OCI-LY7 (cell line): ENCODE data around the gene TRIM52. TPM values are rescaled to one million over a fixed set of nuclear protein-coding genes. Genes with fewer than 3 reads are reported as not detected.
A peak's percentile ranks its signal among the peaks of the same experiment; 100 is the strongest.

Experiments
- BruUV-seq: library from RNA; stranded (reverse); fragments of 400-500 nt; replicated peaks from 2 replicates; lab custom pipeline; 2021; lab: Mats Ljungman, UMichigan
- CTCF ChIA-PET: fragments of 300-600 bp; sonication (Branson Sonifier 250); formaldehyde crosslinking; loops from one replicate; lab custom pipeline; 2022; ENCODE audit warnings: antibody characterized with exemption; ENCODE audit not compliant: unreplicated experiment; lab: Charles Lee
- POLR2A ChIA-PET: fragments of 300-600 bp; sonication (Branson Sonifier 250); formaldehyde crosslinking; loops from one replicate; lab custom pipeline; 2022; ENCODE audit warnings: antibody characterized with exemption; lab: Charles Lee
- DNase-seq: peaks from one replicate; pipeline ENCODE4 v3.0.0-alpha.2; 2015; ENCODE audit warnings: low spot score
- H2AFZ ChIP-seq: fragments of 200-600 bp; sonication (generic), shearing (Covaris generic); 2 replicates; pipeline ENCODE4 v1.6.1; 2014; ENCODE audit warnings: mild to moderate bottlenecking, antibody characterized with exemption, low read length, moderate library complexity
- H3K27ac ChIP-seq: fragments of 200-600 bp; sonication (generic); 2 replicates; pipeline ENCODE4 v1.5.1; 2014; ENCODE audit warnings: mixed run types, low read depth, mild to moderate bottlenecking, moderate library complexity, low read length, inconsistent platforms; ENCODE audit not compliant: poor library complexity, severe bottlenecking
- H3K36me3 ChIP-seq: fragments of 200-600 bp; sonication (generic); 2 replicates; pipeline ENCODE4 v1.6.1; 2014; ENCODE audit warnings: mild to moderate bottlenecking, antibody characterized with exemption, low read length, moderate library complexity, mixed read lengths; ENCODE audit not compliant: insufficient read depth
- H3K4me1 ChIP-seq: fragments of 200-600 bp; sonication (generic); 2 replicates; pipeline ENCODE4 v1.5.1; 2014; ENCODE audit warnings: mild to moderate bottlenecking, low read length; ENCODE audit not compliant: insufficient read depth, poor library complexity, severe bottlenecking
- H3K4me2 ChIP-seq: fragments of 200-600 bp; sonication (generic); 2 replicates; pipeline ENCODE4 v1.6.1; 2014; ENCODE audit warnings: mild to moderate bottlenecking, low read length
- H3K4me3 ChIP-seq: fragments of 200-600 bp; sonication (generic); 2 replicates; pipeline ENCODE4 v1.5.1; 2014; ENCODE audit warnings: mild to moderate bottlenecking, low read depth, low read length; ENCODE audit not compliant: poor library complexity, severe bottlenecking
- H3K79me2 ChIP-seq: fragments of 200-600 bp; sonication (generic); 2 replicates; pipeline ENCODE4 v1.6.1; 2016; ENCODE audit warnings: low read depth, mild to moderate bottlenecking, low read length, moderate library complexity, mixed read lengths; ENCODE audit not compliant: insufficient read depth
- H3K9me2 ChIP-seq: fragments of 200-600 bp; sonication (generic); 2 replicates; pipeline ENCODE4 v1.6.1; 2016; ENCODE audit warnings: mild to moderate bottlenecking, low read length, mixed read lengths; ENCODE audit not compliant: insufficient read depth
- H3K9me3 ChIP-seq: fragments of 200-600 bp; sonication (generic); 2 replicates; pipeline ENCODE4 v1.6.1; 2014; ENCODE audit warnings: mild to moderate bottlenecking, mixed run types, low read length, mixed read lengths
- H4K20me1 ChIP-seq: fragments of 200-600 bp; sonication (generic); 2 replicates; pipeline ENCODE4 v1.6.1; 2014; ENCODE audit warnings: mild to moderate bottlenecking, antibody characterized with exemption, low read length, moderate library complexity, mixed read lengths; ENCODE audit not compliant: insufficient read depth
- EZH2phosphoT487 ChIP-seq: fragments of 200-600 bp; sonication (generic); IDR thresholded peaks from 2 replicates; pipeline ENCODE4 v1.6.1; 2018; ENCODE audit warnings: low read depth, borderline replicate concordance, mild to moderate bottlenecking, mixed run types, antibody characterized with exemption, low read length, moderate library complexity, mixed read lengths
- intact Hi-C: fragments of 100-400 bp; cut with micrococcal nuclease; formaldehyde crosslinking; loops from one replicate; pipeline ENCODE4 v1.10.0; 2022; ENCODE audit not compliant: unreplicated experiment
- total RNA-seq, 2 experiments: library from RNA; depleted of rRNA in 1 of 2; stranded (reverse); fragments of >200 nt in 1 of 2; shearing (Covaris generic) in 1 of 2; gene quantifications; 2 replicates each; pipeline ENCODE4 v1.2.3, GENCODE V29; 2014 to 2022
- TF ChIP-seq, protein P1 (sequence below): fragments of 200-600 bp; sonication (generic); conservative IDR thresholded peaks from 2 replicates; pipeline ENCODE4 v1.5.1; 2014; ENCODE audit warnings: mild to moderate bottlenecking, antibody characterized with exemption, low read length, moderate library complexity, mixed read lengths

The TRIM52 gene
- total RNA-seq, 2 experiments from 2014 or later = 16.1 to 33.5 TPM

DNA sequence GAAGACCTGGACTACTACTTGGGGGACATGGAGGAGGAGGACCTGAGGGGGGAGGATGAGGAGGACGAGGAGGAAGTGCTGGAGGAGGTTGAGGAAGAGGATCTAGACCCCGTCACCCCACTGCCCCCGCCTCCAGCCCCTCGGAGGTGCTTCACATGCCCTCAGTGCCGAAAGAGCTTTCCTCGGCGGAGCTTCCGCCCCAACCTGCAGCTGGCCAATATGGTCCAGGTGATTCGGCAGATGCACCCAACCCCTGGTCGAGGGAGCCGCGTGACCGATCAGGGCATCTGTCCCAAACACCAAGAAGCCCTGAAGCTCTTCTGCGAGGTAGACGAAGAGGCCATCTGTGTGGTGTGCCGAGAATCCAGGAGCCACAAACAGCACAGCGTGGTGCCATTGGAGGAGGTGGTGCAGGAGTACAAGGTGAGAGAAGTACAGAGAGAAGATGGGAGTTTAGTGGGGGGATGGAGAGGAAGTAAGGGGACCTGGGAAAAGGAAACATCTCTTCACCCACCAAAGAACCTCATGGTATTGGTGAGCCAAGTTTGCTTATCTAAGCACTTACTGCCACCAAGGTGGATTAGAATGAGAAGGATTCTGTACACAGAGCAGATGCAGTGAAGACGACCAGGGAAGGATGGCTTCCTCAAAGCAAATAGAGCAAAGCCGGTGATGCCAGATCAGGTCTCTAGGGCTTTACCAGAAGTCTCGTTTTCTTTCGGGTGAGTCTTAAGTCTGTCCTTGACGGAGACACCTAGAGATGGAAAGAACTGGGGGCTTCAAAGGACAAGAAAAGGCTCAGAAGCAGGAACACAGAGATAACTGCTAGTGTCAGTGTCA, 36.3 kb downstream of the TRIM52 start:
- peak; percentile 68 for DNase-seq
- peak overlapping the region; percentile 96 for H3K4me2 ChIP-seq
- peaks cover 34% of the 10 kb centered on the region for H3K79me2 ChIP-seq
- peaks cover 52% of the 10 kb centered on the region for H3K4me1 ChIP-seq
- peaks cover 44% of the 10 kb centered on the region for H3K36me3 ChIP-seq
- TF ChIP-seq, protein P1, sequence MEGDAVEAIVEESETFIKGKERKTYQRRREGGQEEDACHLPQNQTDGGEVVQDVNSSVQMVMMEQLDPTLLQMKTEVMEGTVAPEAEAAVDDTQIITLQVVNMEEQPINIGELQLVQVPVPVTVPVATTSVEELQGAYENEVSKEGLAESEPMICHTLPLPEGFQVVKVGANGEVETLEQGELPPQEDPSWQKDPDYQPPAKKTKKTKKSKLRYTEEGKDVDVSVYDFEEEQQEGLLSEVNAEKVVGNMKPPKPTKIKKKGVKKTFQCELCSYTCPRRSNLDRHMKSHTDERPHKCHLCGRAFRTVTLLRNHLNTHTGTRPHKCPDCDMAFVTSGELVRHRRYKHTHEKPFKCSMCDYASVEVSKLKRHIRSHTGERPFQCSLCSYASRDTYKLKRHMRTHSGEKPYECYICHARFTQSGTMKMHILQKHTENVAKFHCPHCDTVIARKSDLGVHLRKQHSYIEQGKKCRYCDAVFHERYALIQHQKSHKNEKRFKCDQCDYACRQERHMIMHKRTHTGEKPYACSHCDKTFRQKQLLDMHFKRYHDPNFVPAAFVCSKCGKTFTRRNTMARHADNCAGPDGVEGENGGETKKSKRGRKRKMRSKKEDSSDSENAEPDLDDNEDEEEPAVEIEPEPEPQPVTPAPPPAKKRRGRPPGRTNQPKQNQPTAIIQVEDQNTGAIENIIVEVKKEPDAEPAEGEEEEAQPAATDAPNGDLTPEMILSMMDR = no peak
- H3K9me3 ChIP-seq = no peaks in the 10 kb centered on the region
- CTCF ChIA-PET = interaction anchor here (0.6 kb wide), 1 partner anchor 40 kb away, joined by 4 read pairs; no protein-coding TSS in a partner anchor
- no peak overlapping the region; the same call in 1 of the 2 replicates for H2AFZ ChIP-seq
- H4K20me1 ChIP-seq = peaks cover 5% of the 10 kb centered on the region; the same call in 1 of the 2 replicates
- POLR2A ChIA-PET = interaction anchor here (1.2 to 3.6 kb wide), 4 partner anchors 20 to 53 kb away, joined by 3 to 20 read pairs (median 6); partner anchors contain the start of genes RACK1 and TRIM52
- peak overlapping the region; percentile 97 for H3K27ac ChIP-seq
- intact Hi-C loops = no loop called here
- H3K9me2 ChIP-seq = no peaks in the 10 kb centered on the region
- peak overlapping the region; percentile 86 for H3K4me3 ChIP-seq
- no TSS peak for BruUV-seq

DNA sequence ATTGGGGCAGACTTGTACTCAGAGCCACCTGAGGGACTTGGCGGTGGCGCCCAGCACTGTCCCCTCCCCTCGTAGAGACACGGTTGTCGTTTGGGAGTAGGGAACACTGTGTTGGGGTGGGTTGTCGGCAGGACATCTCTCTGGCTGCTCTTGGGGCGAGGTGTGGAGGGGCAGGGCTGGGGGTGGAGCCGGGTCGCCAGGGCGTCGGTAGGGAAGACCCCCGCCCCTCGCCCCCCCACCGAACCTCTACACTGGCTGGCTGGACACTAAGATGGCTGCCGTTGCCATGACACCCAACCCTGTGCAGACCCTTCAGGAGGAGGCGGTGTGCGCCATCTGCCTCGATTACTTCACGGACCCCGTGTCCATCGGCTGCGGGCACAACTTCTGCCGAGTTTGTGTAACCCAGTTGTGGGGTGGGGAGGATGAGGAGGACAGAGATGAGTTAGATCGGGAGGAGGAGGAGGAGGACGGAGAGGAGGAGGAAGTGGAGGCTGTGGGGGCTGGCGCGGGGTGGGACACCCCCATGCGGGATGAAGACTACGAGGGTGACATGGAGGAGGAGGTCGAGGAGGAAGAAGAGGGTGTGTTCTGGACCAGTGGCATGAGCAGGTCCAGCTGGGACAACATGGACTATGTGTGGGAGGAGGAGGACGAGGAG, 37.1 kb downstream of the TRIM52 start:
- Histone ChIP-seq H3K4me3 (peak overlapping the region; percentile 86), H3K4me1 (peaks cover 45% of the 10 kb centered on the region)
- TSS peak; percentile 73 for BruUV-seq

More for the DNA sequence above, 37.1 kb downstream of the TRIM52 start:
- H3K4me2 ChIP-seq = peak overlapping the region; percentile 96
- H3K36me3 ChIP-seq = peaks cover 36% of the 10 kb centered on the region
- H3K9me3 ChIP-seq = no peaks in the 10 kb centered on the region
- intact Hi-C loops = loop anchor here (1.0 to 2.0 kb wide), 7 partner anchors 19 to 419 kb away; partner anchors contain the start of genes RACK1, TRIM52 and ZFP62
- no peaks in the 10 kb centered on the region for H3K9me2 ChIP-seq
- ChIA-PET CTCF (interaction anchor here (0.6 kb wide), 2 partner anchors 30 to 1624 kb away, joined by 3 to 5 read pairs; no protein-coding TSS in a partner anchor), POLR2A (interaction anchor here (1.0 to 3.6 kb wide), 7 partner anchors 11 to 52 kb away, joined by 3 to 20 read pairs (median 3); partner anchors contain the start of genes RACK1 and TRIM52)
- TF ChIP-seq EZH2phosphoT487 = no peak
- TF ChIP-seq, protein P1 = no peak
- H3K27ac ChIP-seq = peak overlapping the region; percentile 97
- peaks cover 5% of the 10 kb centered on the region; the same call in 1 of the 2 replicates for H4K20me1 ChIP-seq
- peaks cover 34% of the 10 kb centered on the region for H3K79me2 ChIP-seq
- DNase-seq = peak; percentile 63
- H2AFZ ChIP-seq = no peak overlapping the region; the same call in 1 of the 2 replicates
